ENCODE data around the gene CCL19.

Gene CCL19

DNA sequence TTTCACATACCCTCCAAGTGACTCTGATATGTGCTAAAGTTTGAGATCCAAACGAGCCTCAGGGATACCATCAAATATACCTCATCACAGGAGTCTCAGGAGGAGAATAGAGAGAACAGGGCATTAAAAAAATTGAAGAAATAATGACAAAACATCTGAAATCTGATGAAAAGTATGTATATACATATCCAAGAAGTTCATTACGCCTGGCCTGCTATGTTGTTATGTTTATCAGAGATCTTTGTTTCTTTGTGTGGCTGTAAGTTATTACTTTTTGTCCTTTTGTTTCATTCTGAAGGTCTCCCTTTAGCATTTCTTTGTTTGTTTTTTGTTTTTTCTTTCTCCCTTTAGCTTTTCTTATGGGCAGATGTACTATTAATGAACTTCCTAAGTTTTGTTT lies 2.5 kb upstream of the CCL19 start:
- no peak for DNase-seq

DNA sequence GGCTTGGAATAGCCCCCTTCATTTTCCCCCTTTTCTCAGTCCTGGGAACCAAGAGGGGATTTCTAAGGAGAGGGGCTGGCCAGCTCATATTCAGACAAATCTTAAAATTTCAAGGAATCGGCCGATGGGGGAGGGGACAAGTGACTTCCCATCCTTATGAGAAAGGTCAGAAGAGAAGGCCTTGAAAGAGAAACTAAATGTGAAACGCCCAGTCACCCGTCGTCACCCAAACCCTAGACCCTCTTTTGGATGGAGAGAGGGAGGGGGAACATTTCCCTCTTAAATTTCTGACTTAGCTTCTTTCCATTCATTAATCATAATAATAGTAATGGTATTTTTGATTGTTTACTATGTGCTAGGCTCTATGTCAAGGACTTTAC lies 850 bp upstream of the CCL19 start:
- DNase-seq: no peak

- DNase-seq: no peak
Measured at GRCh38 chr9:34689512-34689911, 1.6 kb downstream of the CCL19 start.

DNA sequence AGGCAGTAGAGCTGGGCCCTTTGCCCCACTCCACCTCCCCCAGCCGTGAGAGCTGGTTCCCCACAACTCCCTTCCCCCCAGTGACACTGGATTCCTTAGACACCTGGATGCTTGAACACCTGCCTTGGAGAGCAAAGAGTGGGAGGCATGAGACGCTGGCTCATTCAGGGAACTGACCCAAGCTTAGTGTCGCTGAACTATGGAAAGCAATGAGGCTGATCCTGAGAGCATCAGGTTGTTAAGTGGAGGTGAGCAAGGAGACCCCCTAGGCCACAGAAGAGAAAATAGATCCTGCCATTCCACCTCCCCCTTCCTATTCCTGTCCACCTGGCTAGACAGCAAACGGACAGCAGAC lies 2.0 kb downstream of the CCL19 start:
- no peak for DNase-seq

DNA sequence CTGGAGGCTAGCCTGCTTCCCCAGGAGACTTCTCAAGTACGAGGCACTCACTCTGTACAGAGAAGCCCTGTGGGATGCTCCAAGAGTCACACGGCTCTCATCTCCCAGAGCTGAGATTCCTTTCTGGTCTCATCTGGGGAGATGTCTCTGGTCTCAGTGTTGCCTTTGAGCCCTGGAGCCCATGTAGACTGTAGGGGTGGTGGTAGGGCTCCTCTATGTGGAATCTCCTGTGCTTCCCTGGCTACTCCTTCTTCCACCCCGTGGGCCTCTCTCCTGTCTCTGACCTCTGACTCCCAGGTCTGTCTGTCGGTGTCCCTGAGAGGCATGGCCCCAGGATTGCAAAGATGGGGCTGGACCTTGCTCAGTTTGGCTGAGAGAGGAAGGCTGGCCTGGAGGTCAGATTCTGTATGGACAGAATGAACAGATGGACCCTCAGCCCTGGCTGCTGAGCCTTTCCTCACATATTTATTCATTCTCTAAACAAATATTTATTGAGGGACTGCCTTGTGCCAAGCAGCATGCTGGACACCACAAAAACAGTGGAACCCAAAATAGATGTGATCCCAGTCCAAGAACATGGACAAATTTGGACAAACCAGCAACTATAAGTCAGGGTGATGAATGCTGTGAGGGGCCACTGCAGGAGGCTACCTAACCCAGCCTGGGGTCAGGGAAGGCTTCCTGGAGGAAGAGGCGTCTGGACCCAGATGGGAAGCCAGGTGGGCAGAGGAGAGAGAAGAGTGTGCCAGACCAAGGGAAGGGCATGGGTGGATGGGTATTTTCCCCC lies 2.6 kb downstream of the CCL19 start:
- no peak for DNase-seq

GRCh38 chr9:34687276-34688030 lies 3.6 kb downstream of the CCL19 start:
- no peak for DNase-seq

- no peak for DNase-seq
Measured at GRCh38 chr9:34686732-34687131, 4.3 kb downstream of the CCL19 start.

DNA sequence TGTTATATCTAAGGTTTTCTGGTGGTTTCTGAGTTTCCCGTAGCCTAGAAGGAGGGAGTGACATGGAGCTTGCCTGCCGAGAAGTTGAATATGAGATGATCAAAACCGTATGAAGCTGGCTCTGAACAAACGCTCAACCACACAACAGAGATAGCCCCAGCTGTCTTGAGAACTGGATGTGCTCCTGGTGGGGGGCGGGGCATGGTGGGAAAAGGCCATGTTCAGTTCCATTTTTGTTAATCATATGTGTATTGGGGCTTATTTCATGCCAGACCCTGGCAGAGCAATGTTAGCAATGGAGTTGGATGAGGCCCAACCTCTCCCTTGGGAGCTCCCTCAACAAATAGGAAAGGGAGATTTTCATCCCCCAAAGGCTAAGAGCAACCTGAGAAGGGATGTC lies 4.8 kb downstream of the CCL19 start:
- no peak for DNase-seq

DNA sequence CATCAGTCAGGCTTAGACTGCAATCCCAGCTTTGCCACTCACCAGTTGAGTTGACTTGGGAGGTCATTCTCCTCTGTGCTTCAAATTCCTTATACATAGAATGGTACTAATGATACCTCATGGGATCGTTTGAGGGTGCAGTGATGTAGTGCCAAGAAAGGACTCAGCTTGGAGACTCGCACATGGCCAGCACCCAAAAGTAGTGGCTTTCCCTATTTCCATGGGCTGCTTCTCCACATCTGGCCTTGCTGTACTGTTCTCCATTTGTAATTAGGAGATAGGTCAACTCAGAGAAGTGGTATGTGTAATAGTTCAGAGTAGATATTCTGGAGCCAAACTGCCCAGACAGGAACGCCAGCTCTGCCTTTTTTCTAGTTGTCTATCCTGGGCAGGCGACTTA lies 5.5 kb downstream of the CCL19 start:
- no peak for DNase-seq

GRCh38 chr9:34684816-34685215 lies 6.3 kb downstream of the CCL19 start:
- DNase-seq: no peak

DNA sequence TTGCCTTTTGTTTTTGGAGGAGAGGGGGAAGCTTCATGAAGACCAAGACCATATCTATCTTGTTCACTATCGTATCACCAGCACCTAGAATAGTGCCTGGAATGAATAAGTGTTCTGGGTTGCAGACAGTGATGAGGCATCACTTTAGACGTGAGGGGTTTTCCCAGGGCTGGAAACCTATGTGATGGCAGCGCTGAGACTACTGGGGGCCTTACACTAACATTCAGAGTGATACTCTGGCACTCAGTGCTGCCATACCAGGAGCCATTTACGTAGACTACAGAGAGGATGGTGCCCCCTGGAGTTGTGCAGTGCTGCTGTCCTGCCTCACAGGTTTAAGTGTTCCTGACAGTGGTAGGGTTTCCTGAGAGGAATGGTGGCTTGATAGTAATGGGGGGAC lies 6.9 kb downstream of the CCL19 start:
- DNase-seq: no peak

DNA sequence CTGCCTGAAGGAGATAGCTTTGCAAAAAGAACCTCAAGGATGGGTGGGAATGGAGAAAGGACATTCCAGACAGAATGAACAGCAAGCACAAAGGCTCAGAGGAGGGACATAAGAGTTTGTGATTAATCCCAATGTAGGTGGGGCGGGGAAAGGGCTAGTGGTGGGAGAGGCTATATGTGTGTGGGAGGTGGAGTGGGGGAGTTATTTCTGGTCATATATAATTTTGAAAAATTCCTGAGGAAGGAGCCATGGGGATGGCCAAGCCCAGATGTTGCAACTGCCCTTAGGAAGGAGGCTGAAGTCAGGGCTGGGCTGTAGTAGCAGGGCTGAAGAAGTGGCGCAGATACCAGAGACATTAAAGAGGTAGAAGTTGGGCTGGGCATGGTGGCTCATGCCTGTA lies 15.2 kb downstream of the CCL19 start:
- DNase-seq: no peak

DNA sequence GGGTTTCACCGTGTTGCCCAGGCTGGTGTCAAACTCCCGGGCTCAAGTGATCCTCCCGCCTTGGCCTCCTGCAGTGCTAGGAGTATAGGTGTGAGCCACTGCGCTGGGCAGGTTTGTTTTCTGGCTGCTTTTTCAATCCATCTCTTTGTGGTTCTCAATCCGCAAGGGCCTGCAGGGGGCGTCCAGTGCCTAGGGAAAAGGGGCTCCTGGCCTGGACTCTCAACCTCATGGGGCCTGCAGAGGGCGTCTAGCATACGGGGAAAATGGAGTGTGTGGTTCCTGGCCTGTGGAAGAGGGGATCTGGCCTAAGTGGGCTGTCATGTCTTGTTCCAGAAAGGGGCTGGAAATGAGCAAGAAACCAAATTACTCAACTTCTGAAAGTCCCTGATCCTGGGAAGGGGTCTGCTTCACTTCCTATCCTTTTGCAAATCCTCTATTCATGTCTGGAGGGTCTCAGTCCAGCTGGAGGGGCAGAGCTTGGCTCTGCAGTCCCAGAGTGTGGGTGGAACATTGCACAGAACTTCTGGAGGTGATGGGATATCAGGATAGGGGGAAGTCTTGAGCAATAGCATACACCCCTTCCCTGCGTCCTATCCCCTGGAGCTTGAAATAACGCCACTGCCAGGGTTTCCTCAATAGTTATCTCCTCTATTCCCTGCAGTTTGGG lies 15.9 kb downstream of the CCL19 start:
- DNase-seq: peak in 1 of 2 experiments; percentile 27

GRCh38 chr9:34674440-34674839 lies 16.6 kb downstream of the CCL19 start:
- DNase-seq: no peak

- no peak for DNase-seq
Measured at GRCh38 chr9:34671307-34671706, 19.8 kb downstream of the CCL19 start.

- no peak for DNase-seq
Measured at GRCh38 chr9:34669809-34670562, 21.1 kb downstream of the CCL19 start.

DNA sequence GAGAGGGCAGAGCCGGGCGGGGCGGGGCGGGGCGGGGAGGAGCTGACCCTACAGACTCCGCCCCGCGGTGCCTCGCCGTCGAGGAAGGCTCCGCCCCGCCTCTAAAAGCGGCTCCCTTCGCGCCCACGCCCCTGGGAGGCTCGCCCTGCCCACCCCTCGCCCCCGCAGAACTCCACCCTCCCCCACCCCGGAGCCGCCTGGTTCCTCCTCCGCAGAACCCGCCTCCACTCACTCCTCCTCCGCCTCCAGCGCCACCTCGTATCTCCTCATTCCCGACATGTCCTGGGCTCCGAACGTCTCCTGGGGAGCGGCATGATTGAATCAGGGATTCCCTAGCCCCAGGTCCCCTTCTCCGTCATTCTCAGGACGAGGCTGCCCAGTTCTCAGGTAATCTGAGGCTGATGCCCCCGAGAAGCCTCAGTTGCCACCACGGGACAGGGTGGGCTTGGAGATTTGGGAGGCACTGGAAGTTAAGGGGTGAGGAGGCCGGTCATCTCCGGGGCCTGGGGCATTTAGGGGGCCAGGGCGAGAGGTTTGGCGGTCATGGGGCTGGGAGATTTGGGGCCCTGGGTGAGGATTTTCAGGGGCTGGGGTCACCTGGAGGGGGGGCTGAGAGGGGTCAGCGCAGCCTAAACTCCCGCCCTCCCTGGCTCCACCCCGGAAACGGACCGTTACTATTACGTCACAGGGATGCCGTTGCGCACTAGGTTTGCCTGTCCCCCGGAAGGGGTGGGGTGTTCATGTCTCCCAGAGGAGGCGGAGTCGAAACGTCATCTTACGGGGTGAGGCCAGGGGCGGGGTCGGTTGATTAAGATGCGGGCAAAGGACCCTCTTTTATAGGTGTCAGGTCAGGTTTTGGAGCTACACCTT lies 25.5 kb downstream of the CCL19 start:
- DNase-seq: peak; percentile 55 to 84

- DNase-seq: no peak
Measured at GRCh38 chr9:34665067-34665380, 26.1 kb downstream of the CCL19 start.

DNA sequence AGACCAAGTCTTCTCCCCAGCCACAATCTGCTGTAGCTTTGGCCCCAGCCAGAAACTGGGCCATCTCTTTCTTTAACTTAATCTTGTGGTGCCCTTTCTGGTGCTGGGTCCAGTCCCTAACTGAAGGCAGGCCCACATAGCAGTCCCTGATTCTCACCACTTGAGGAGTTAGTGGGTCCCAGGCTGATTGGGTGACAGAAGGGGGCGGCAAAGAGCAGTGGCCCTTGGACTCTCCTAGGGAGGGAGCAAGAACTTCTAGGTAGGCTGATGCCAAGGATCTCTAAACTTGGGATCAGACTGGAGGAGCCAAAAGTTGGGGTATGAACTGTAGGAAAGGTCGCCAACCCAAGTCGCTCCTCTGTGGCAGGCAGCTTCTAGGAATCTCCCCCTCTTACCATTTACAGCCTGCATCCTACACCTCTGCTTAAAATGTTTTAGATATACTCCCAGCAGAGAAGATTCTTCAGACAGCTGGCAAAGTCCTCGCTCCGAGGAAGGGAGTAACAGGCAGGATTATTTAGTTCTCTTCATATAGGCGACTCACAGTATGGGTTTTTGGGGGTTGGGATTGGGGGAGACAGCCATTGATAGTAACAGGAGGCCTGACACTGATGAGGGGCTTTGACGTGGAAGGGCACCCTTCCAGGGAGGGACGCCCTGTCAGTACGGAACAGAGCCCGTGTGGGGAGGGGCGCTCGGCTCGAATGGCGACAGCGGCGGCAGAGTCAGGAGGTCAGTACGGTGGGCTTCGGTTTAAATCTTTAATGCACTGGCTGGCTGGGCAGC lies 26.6 kb downstream of the CCL19 start:
- DNase-seq: no peak

DNA sequence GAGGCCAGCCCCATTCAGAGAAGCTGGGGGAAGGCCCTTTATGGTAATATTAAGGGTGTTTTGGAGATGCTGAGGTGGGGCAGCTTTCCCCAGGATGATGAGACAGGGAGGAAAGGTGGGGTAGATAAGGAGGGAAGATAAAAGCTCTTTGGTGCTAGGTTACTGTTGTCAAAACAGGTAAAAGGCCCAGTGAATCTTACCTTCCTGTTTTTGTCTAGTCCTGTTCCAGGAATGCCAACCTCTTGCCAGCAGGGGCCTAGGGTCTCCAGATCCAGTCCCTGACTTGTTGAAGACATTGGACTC lies 27.8 kb downstream of the CCL19 start:
- no peak for DNase-seq

GRCh38 chr9:34662526-34663302 lies 28.4 kb downstream of the CCL19 start, which contains the start of gene CCL27:
TSS of gene CCL27 (minus strand) at chr9:34662657. CDS start at chr9:34662633, 24 bp downstream.
- no peak for DNase-seq

All from NCI-H187 (cell line).